ENCODE results near the gene FOXQ1. TPM values are rescaled to one million over a fixed set of nuclear protein-coding genes. Genes with fewer than 3 reads are reported as not detected.

The FOXQ1 gene
- total and polyA plus RNA-seq, 2 of the 13 experiments (the other 11 are each of a cell fraction or from before 2014, with no cell fraction given), result 35.2 to 39.8 TPM

- TF ChIP-seq, protein P1, sequence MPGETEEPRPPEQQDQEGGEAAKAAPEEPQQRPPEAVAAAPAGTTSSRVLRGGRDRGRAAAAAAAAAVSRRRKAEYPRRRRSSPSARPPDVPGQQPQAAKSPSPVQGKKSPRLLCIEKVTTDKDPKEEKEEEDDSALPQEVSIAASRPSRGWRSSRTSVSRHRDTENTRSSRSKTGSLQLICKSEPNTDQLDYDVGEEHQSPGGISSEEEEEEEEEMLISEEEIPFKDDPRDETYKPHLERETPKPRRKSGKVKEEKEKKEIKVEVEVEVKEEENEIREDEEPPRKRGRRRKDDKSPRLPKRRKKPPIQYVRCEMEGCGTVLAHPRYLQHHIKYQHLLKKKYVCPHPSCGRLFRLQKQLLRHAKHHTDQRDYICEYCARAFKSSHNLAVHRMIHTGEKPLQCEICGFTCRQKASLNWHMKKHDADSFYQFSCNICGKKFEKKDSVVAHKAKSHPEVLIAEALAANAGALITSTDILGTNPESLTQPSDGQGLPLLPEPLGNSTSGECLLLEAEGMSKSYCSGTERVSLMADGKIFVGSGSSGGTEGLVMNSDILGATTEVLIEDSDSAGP (CRISPR knock-in tag; IDR thresholded peaks at IDR 0.05; ENCODE audit: borderline replicate concordance), result peak; percentile 37; the same call in 1 of the 2 replicates
- no peak for TF ChIP-seq CC2D1A (CRISPR knock-in tag; IDR thresholded peaks at IDR 0.05)
- peak; percentile 69; the same call in 1 of the 2 replicates for TF ChIP-seq ERF (CRISPR knock-in tag; IDR thresholded peaks at IDR 0.05)
- peak; percentile 49; the same call in 1 of the 2 replicates for TF ChIP-seq TMF1 (CRISPR knock-in tag; IDR thresholded peaks at IDR 0.05; ENCODE audit: low read depth)
- no peak for TF ChIP-seq ZNF841 (CRISPR knock-in tag; IDR thresholded peaks at IDR 0.05; ENCODE audit: borderline replicate concordance)
- TF ChIP-seq ZNF251 (CRISPR knock-in tag; IDR thresholded peaks at IDR 0.05), result no peak
- peak; percentile 81 for TF ChIP-seq ASH2L (IDR thresholded peaks at IDR 0.05; ENCODE audit: insufficient read length, low read depth, low read length)
- peak; percentile 35; the same call in 1 of the 2 replicates for TF ChIP-seq SRF (IDR thresholded peaks at IDR 0.05; ENCODE audit: low read depth, low read length)
- TF ChIP-seq FOXO1 (CRISPR knock-in tag; IDR thresholded peaks at IDR 0.05), result peak; percentile 78; the same call in 1 of the 2 replicates
- peak; percentile 90 for TF ChIP-seq ZNF280D (CRISPR knock-in tag; IDR thresholded peaks at IDR 0.05)
- TF ChIP-seq, protein P2, sequence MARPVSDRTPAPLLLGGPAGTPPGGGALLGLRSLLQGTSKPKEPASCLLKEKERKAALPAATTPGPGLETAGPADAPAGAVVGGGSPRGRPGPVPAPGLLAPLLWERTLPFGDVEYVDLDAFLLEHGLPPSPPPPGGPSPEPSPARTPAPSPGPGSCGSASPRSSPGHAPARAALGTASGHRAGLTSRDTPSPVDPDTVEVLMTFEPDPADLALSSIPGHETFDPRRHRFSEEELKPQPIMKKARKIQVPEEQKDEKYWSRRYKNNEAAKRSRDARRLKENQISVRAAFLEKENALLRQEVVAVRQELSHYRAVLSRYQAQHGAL (CRISPR knock-in tag; IDR thresholded peaks at IDR 0.05; ENCODE audit: not compliant biosample characterization), result no peak
- TF ChIP-seq BRF2 (CRISPR knock-in tag; IDR thresholded peaks at IDR 0.05), result peak; percentile 90
- 0 out of 2 replicates have a peak, but pooled peaks have one; percentile 37 for TF ChIP-seq ZNF333 (CRISPR knock-in tag; IDR thresholded peaks at IDR 0.05; ENCODE audit: borderline replicate concordance)
- peak; percentile 82 for TF ChIP-seq MEIS2 (CRISPR knock-in tag; IDR thresholded peaks at IDR 0.05)
- peak; percentile 48; the same call in 1 of the 2 replicates for TF ChIP-seq SPEN (CRISPR knock-in tag; IDR thresholded peaks at IDR 0.05; ENCODE audit: low read depth)
- TF ChIP-seq TAF1 (CRISPR knock-in tag; IDR thresholded peaks at IDR 0.05), result peak; percentile 50; the same call in 1 of the 2 replicates
- TF ChIP-seq ZNF282 (IDR thresholded peaks at IDR 0.05; ENCODE audit: partially characterized antibody), result no peak
- peak; percentile 93 for TF ChIP-seq SSRP1 (CRISPR knock-in tag; IDR thresholded peaks at IDR 0.05)
- TF ChIP-seq, protein P3, sequence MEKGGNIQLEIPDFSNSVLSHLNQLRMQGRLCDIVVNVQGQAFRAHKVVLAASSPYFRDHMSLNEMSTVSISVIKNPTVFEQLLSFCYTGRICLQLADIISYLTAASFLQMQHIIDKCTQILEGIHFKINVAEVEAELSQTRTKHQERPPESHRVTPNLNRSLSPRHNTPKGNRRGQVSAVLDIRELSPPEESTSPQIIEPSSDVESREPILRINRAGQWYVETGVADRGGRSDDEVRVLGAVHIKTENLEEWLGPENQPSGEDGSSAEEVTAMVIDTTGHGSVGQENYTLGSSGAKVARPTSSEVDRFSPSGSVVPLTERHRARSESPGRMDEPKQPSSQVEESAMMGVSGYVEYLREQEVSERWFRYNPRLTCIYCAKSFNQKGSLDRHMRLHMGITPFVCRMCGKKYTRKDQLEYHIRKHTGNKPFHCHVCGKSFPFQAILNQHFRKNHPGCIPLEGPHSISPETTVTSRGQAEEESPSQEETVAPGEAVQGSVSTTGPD (CRISPR knock-in tag; IDR thresholded peaks at IDR 0.05), result peak; percentile 66; the same call in 1 of the 2 replicates
Observed at GRCh38 chr6:1335367-1336037, 23.6 kb downstream of the FOXQ1 start (continued).
